Astrocyte (in vitro differentiated cells and primary cell): ENCODE measurements around the gene ATP1B4. TPM values are rescaled to one million over a fixed set of nuclear protein-coding genes. Genes with fewer than 3 reads are reported as not detected.
A peak's percentile ranks its signal among the peaks of the same experiment; 100 is the strongest.

Source experiments
- DNase-seq: peaks from one replicate; pipeline ENCODE4 v3.0.0-alpha.2; 2010; ENCODE audit warnings: low read depth
- FAIRE-seq: peaks from 2 replicates; lab custom pipeline; 2011; peaks lifted over from hg19 to GRCh38; lab: Jason Lieb, UNC
- H2AFZ ChIP-seq: 2 replicates; pipeline ENCODE4 v1.6.0; 2012; ENCODE audit warnings: low read depth, low read length, inconsistent platforms
- H3K27ac ChIP-seq: 2 replicates; pipeline ENCODE4 v1.5.1; 2011; ENCODE audit warnings: low read depth, low read length, inconsistent platforms
- H3K27me3 ChIP-seq: 2 replicates; pipeline ENCODE4 v1.6.0; 2011; ENCODE audit warnings: low read length, inconsistent platforms; ENCODE audit not compliant: insufficient read depth
- H3K36me3 ChIP-seq: 2 replicates; pipeline ENCODE4 v1.5.1; 2011; ENCODE audit warnings: low read length, inconsistent platforms; ENCODE audit not compliant: insufficient read depth
- H3K4me1 ChIP-seq: 2 replicates; pipeline ENCODE4 v1.5.1; 2011; ENCODE audit warnings: low read length, inconsistent platforms; ENCODE audit not compliant: insufficient read depth
- H3K4me2 ChIP-seq: 2 replicates; pipeline ENCODE4 v1.6.0; 2012; ENCODE audit warnings: low read length, inconsistent platforms
- H3K4me3 ChIP-seq: 2 replicates; pipeline ENCODE4 v1.5.1; 2011; ENCODE audit warnings: low read depth, mild to moderate bottlenecking, low read length, inconsistent platforms; ENCODE audit not compliant: insufficient read depth
- H3K79me2 ChIP-seq: 2 replicates; pipeline ENCODE4 v1.6.0; 2012; ENCODE audit warnings: mild to moderate bottlenecking, low read length, inconsistent platforms; ENCODE audit not compliant: insufficient read depth
- H3K9ac ChIP-seq: 2 replicates; pipeline ENCODE4 v1.6.0; 2012; ENCODE audit warnings: mild to moderate bottlenecking, low read length, inconsistent platforms
- H3K9me3 ChIP-seq: 2 replicates; pipeline ENCODE4 v1.5.1; 2012; ENCODE audit warnings: low read depth, mild to moderate bottlenecking, low read length, inconsistent platforms; ENCODE audit not compliant: insufficient read depth
- H4K20me1 ChIP-seq: 2 replicates; pipeline ENCODE4 v1.6.0; 2012; ENCODE audit warnings: low read length, inconsistent platforms; ENCODE audit not compliant: insufficient read depth
- H3K27ac Mint-ChIP-seq: one replicate; pipeline ENCODE4 v1.8.0; 2021; ENCODE audit warnings: mild to moderate bottlenecking, mixed read lengths; ENCODE audit not compliant: unreplicated experiment
- H3K27me3 Mint-ChIP-seq: one replicate; pipeline ENCODE4 v1.8.0; 2021; ENCODE audit warnings: low read depth, mixed read lengths; ENCODE audit not compliant: unreplicated experiment
- H3K36me3 Mint-ChIP-seq: one replicate; pipeline ENCODE4 v1.8.0; 2021; ENCODE audit warnings: low read depth, mixed read lengths; ENCODE audit not compliant: unreplicated experiment
- H3K4me1 Mint-ChIP-seq: one replicate; pipeline ENCODE4 v1.8.0; 2021; ENCODE audit warnings: low read depth, mixed read lengths; ENCODE audit not compliant: unreplicated experiment
- H3K4me3 Mint-ChIP-seq: one replicate; pipeline ENCODE4 v1.8.0; 2021; ENCODE audit warnings: mild to moderate bottlenecking, moderate library complexity, mixed read lengths; ENCODE audit not compliant: unreplicated experiment
- H3K9me3 Mint-ChIP-seq: one replicate; pipeline ENCODE4 v1.8.0; 2021; ENCODE audit warnings: mild to moderate bottlenecking, mixed read lengths; ENCODE audit not compliant: unreplicated experiment
- EZH2 ChIP-seq: IDR thresholded peaks from 2 replicates; pipeline ENCODE4 v1.6.1; 2012; ENCODE audit warnings: mild to moderate bottlenecking, low read length, inconsistent platforms; ENCODE audit not compliant: insufficient read depth
- total RNA-seq: library from RNA; stranded (reverse); gene quantifications from 2 replicates; pipeline ENCODE4 v1.2.1, GENCODE V29; 2021
- TF ChIP-seq, protein P1 (sequence below): IDR thresholded peaks from 2 replicates; pipeline ENCODE4 v1.5.1; 2011; ENCODE audit warnings: low read depth, mild to moderate bottlenecking, inconsistent platforms, low read length, moderate library complexity; ENCODE audit not compliant: insufficient read depth

The ATP1B4 gene
- total RNA-seq, 1 donor from 2014 or later = not detected

DNA sequence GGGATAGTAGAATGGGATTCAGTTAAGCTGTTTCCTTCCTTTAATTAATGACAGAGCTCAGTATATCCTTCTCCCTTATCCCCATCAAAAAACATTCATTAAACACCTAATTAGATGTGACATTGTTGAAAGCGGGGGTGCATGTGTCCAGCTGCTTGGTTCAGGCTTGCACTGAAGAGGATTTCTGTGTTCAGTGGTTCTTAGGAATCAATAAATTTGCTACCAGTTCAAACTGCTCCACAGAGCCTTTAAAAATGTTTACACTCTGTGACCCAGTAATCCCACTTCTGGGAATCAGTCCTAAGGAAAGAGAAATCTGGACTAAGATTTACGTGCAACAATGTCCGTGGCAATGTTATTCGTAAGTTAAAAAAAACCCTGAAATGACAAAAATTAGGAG lies 43.5 kb upstream of the ATP1B4 start:
- H3K4me1 ChIP-seq = no peaks in the 10 kb centered on the region
- H3K36me3 ChIP-seq = no peaks in the 10 kb centered on the region
- H3K79me2 ChIP-seq = no peaks in the 10 kb centered on the region
- H3K27me3 ChIP-seq = peaks cover 7% of the 10 kb centered on the region
- Mint-ChIP-seq H3K27ac (no peak overlapping the region), H3K4me3 (no peak overlapping the region), H3K27me3 (peaks cover 4% of the 10 kb centered on the region), H3K36me3 (no peaks in the 10 kb centered on the region), H3K4me1 (no peaks in the 10 kb centered on the region), H3K9me3 (no peaks in the 10 kb centered on the region)
- H2AFZ ChIP-seq = no peak overlapping the region
- no peaks in the 10 kb centered on the region for H4K20me1 ChIP-seq
- DNase-seq (no peak), FAIRE-seq (no peak)
- H3K9ac ChIP-seq = no peak overlapping the region
- no peak overlapping the region for H3K4me2 ChIP-seq
- H3K9me3 ChIP-seq = no peaks in the 10 kb centered on the region
- TF ChIP-seq EZH2 = no peak
- TF ChIP-seq, protein P1, sequence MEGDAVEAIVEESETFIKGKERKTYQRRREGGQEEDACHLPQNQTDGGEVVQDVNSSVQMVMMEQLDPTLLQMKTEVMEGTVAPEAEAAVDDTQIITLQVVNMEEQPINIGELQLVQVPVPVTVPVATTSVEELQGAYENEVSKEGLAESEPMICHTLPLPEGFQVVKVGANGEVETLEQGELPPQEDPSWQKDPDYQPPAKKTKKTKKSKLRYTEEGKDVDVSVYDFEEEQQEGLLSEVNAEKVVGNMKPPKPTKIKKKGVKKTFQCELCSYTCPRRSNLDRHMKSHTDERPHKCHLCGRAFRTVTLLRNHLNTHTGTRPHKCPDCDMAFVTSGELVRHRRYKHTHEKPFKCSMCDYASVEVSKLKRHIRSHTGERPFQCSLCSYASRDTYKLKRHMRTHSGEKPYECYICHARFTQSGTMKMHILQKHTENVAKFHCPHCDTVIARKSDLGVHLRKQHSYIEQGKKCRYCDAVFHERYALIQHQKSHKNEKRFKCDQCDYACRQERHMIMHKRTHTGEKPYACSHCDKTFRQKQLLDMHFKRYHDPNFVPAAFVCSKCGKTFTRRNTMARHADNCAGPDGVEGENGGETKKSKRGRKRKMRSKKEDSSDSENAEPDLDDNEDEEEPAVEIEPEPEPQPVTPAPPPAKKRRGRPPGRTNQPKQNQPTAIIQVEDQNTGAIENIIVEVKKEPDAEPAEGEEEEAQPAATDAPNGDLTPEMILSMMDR = no peak
- no peak overlapping the region for H3K27ac ChIP-seq
- H3K4me3 ChIP-seq = no peak overlapping the region

- Histone ChIP-seq H3K9ac (no peak overlapping the region), H3K36me3 (no peaks in the 10 kb centered on the region), H3K4me2 (no peak overlapping the region), H2AFZ (no peak overlapping the region), H3K27ac (no peak overlapping the region), H3K4me3 (no peak overlapping the region), H3K27me3 (peaks cover 7% of the 10 kb centered on the region), H3K4me1 (no peaks in the 10 kb centered on the region), H4K20me1 (no peaks in the 10 kb centered on the region), H3K9me3 (no peaks in the 10 kb centered on the region), H3K79me2 (no peaks in the 10 kb centered on the region)
- H3K36me3 Mint-ChIP-seq = no peaks in the 10 kb centered on the region
- H3K9me3 Mint-ChIP-seq = no peaks in the 10 kb centered on the region
- H3K27ac Mint-ChIP-seq = no peak overlapping the region
- DNase-seq (no peak), FAIRE-seq (peak; percentile 49)
- H3K4me3 Mint-ChIP-seq = no peak overlapping the region
- TF ChIP-seq, protein P1 = no peak
- TF ChIP-seq EZH2 = no peak
- peaks cover 2% of the 10 kb centered on the region for H3K27me3 Mint-ChIP-seq
- no peaks in the 10 kb centered on the region for H3K4me1 Mint-ChIP-seq
Observed at GRCh38 chrX:120321520-120322281, 40.2 kb upstream of the ATP1B4 start.

- H3K36me3 Mint-ChIP-seq = no peaks in the 10 kb centered on the region
- Histone ChIP-seq H4K20me1 (no peaks in the 10 kb centered on the region), H3K79me2 (no peaks in the 10 kb centered on the region), H3K9ac (no peak overlapping the region), H3K4me2 (no peak overlapping the region), H3K36me3 (no peaks in the 10 kb centered on the region), H3K27ac (no peak overlapping the region), H3K4me3 (no peak overlapping the region), H3K4me1 (no peaks in the 10 kb centered on the region), H3K27me3 (no peaks in the 10 kb centered on the region), H2AFZ (no peak overlapping the region), H3K9me3 (no peaks in the 10 kb centered on the region)
- no peaks in the 10 kb centered on the region for H3K4me1 Mint-ChIP-seq
- FAIRE-seq (no peak), DNase-seq (no peak)
- H3K9me3 Mint-ChIP-seq = peaks cover 2% of the 10 kb centered on the region
- H3K4me3 Mint-ChIP-seq = no peak overlapping the region
- no peak overlapping the region for H3K27ac Mint-ChIP-seq
- TF ChIP-seq EZH2 = no peak
- TF ChIP-seq, protein P1 = no peak
- no peaks in the 10 kb centered on the region for H3K27me3 Mint-ChIP-seq
Observed at GRCh38 chrX:120331116-120331515, 30.8 kb upstream of the ATP1B4 start.
